GM12878 (cell line): ENCODE results near the gene AKAP9.

ENCODE experiments used
- CREB1 ChIP-seq: IDR thresholded peaks from 2 replicates; pipeline ENCODE4 v1.6.1; 2012; ENCODE audit warnings: low read depth, mild to moderate bottlenecking, inconsistent platforms
- DPF2 ChIP-seq: fragments of 450-650 bp; IDR thresholded peaks from 2 replicates; pipeline ENCODE4 v1.6.1; 2017; ENCODE audit warnings: mild to moderate bottlenecking
- FOXM1 ChIP-seq: IDR thresholded peaks from 2 replicates; pipeline ENCODE4 v1.6.1; 2012; ENCODE audit warnings: low read depth, mild to moderate bottlenecking, inconsistent platforms, low read length, moderate library complexity
- POLR2AphosphoS5 ChIP-seq: IDR thresholded peaks from 2 replicates; pipeline ENCODE4 v1.6.1; 2011; ENCODE audit warnings: mild to moderate bottlenecking, low read length, inconsistent platforms
- RELA ChIP-seq: fragments of 450-650 bp; IDR thresholded peaks from 2 replicates; pipeline ENCODE4 v1.8.0; 2014; ENCODE audit warnings: borderline replicate concordance; ENCODE audit not compliant: partially characterized antibody
- SP1 ChIP-seq: IDR thresholded peaks from one replicate; pipeline ENCODE4 v1.6.1; 2011; ENCODE audit warnings: low read depth, low read length
- TF ChIP-seq, protein P1 (sequence below), 3 experiments: IDR thresholded peaks in 2 of 3; conservative IDR thresholded peaks in 1 of 3; 2 replicates each; pipeline ENCODE4 v1.5.1; 2011; ENCODE audit warnings: low read depth in 3 of 3, low read length in 3 of 3, mild to moderate bottlenecking in 3 of 3, control low read depth in 2 of 3, moderate library complexity in 2 of 3, inconsistent platforms in 1 of 3, mixed read lengths in 1 of 3; ENCODE audit not compliant: control insufficient read depth in 2 of 3, insufficient read depth in 1 of 3; ENCODE audit errors: extremely low read depth in 1 of 3

DNA sequence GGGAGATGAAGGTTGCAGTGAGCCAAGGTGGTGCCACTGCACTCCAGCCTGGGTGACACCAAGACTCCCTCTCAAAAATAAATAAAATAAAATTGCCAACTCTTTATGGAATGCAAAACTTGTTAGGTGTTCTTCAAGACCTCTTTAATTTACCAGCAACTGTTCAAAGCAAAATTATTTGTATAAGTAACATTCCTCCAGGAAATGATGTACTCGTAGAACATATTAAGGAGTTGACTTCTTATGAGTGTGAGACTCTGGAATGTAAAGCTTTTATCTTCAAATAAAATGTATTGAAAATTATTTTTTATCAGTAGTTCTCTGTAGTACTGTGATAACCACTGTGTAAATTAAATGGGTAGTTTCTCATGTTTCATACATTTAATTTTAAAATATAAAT, 99.2 kb downstream of the AKAP9 start:
- TF ChIP-seq DPF2 (no peak), SP1 (no peak), POLR2AphosphoS5 (no peak), CREB1 (no peak), FOXM1 (no peak), RELA (no peak)
- TF ChIP-seq, protein P1, sequence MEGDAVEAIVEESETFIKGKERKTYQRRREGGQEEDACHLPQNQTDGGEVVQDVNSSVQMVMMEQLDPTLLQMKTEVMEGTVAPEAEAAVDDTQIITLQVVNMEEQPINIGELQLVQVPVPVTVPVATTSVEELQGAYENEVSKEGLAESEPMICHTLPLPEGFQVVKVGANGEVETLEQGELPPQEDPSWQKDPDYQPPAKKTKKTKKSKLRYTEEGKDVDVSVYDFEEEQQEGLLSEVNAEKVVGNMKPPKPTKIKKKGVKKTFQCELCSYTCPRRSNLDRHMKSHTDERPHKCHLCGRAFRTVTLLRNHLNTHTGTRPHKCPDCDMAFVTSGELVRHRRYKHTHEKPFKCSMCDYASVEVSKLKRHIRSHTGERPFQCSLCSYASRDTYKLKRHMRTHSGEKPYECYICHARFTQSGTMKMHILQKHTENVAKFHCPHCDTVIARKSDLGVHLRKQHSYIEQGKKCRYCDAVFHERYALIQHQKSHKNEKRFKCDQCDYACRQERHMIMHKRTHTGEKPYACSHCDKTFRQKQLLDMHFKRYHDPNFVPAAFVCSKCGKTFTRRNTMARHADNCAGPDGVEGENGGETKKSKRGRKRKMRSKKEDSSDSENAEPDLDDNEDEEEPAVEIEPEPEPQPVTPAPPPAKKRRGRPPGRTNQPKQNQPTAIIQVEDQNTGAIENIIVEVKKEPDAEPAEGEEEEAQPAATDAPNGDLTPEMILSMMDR (IDR thresholded peaks at IDR 0.05 in 2 of 3, conservative IDR thresholded peaks at IDR 0.05 in 1 of 3; ENCODE audit: control insufficient read depth in 2 of 3, extremely low read depth in 1 of 3, insufficient read depth in 1 of 3, low read depth in 3 of 3, low read length in 3 of 3): no peak
